HEK293 (cell line): Measurements from ENCODE around the gene ZSCAN31.

Source experiments
- CTCF ChIP-seq: fragments of 450-650 bp; formaldehyde crosslinking; IDR thresholded peaks from 2 replicates; pipeline ENCODE4 v1.5.1; 2016; ENCODE audit warnings: missing biosample characterization, missing genetic modification characterization
- HOXC10 ChIP-seq: sonication (generic); formaldehyde crosslinking; IDR thresholded peaks from 2 replicates; pipeline ENCODE4 v1.8.1; 2023; ENCODE audit warnings: mild to moderate bottlenecking, missing genetic modification reagents
- ZBTB26 ChIP-seq: fragments of 450-650 bp; formaldehyde crosslinking; optimal IDR thresholded peaks from 2 replicates; pipeline ENCODE3; 2016; ENCODE audit warnings: missing biosample characterization, mild to moderate bottlenecking, missing genetic modification characterization
- ZNF768 ChIP-seq: fragments of 450-650 bp; formaldehyde crosslinking; IDR thresholded peaks from 2 replicates; pipeline ENCODE4 v1.5.1; 2018; ENCODE audit warnings: missing biosample characterization, mild to moderate bottlenecking, missing genetic modification characterization

DNA sequence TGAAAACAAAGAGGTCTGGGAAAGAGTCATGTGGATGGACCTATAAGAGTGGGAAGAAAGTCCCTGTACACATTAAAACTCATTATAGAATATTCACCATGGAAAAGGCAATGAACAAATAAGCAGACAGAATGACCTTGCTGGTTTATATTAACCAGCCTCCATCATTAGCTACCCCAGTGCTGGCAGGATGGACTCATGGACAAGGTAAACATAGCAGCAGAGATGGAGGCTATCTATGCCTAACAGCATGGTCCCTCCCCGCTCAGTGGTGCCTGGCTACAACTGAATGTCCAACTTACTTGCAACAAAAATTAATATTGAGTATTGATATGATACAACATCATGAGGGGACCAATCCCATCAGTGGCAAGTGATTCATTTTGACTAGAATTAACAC lies 9.3 kb upstream of the ZSCAN31 start:
- TF ChIP-seq ZBTB26 (tag by site-specific recombination) (no peak), ZNF768 (tag by site-specific recombination) (no peak), HOXC10 (CRISPR knock-in tag) (no peak), CTCF (no peak)
